Muscle of arm (tissue), 14 donors: ENCODE data around the gene LMO3. TPM values are rescaled to one million over a fixed set of nuclear protein-coding genes. Genes with fewer than 3 reads are reported as not detected.

Experiments
- DNase-seq: peaks from one replicate; pipeline ENCODE4 v3.0.0-alpha.2; 2013
- long read RNA-seq, 11 donors: transcript quantifications; one replicate each; lab custom pipeline, GENCODE V29; 2026
- polyA plus RNA-seq, 12 donors: library from polyadenylated mRNA; unstranded; fragments of 120-200 nt; gene quantifications; one replicate each; pipeline ENCODE4 v1.2.1, GENCODE V29; 2013; ENCODE audit not compliant: insufficient read length in 12 of 12

LMO3 gene
- polyA plus RNA-seq: 1 to 10 TPM in 10 of 12 donors, not detected in 2; 1.0 to 3.3 (median 1.7) TPM
- long read RNA-seq, donor 1, partial matches to known transcripts: 0 of 4 reads
- long read RNA-seq, donor 1, other reads (novel, unspliced or antisense): 0 of 4 reads
- long read RNA-seq, donor 2, partial matches to known transcripts: 0 of 2 reads
- long read RNA-seq, donor 2, other reads (novel, unspliced or antisense): 0 of 2 reads
- long read RNA-seq, donor 3: 0 reads
- long read RNA-seq, donor 4: 0 reads
- long read RNA-seq, donor 5: 0 reads
- long read RNA-seq, donor 6: 0 reads
- long read RNA-seq, donor 7, partial matches to known transcripts: 0 of 1 reads
- long read RNA-seq, donor 7, other reads (novel, unspliced or antisense): 0 of 1 reads
- long read RNA-seq, donor 8, partial matches to known transcripts: 0 of 1 reads
- long read RNA-seq, donor 8, other reads (novel, unspliced or antisense): 0 of 1 reads
- long read RNA-seq, donor 9: 0 reads
- long read RNA-seq, donor 10: 0 reads
- long read RNA-seq, donor 11, partial matches to known transcripts: 0 of 1 reads
- long read RNA-seq, donor 11, other reads (novel, unspliced or antisense): 0 of 1 reads

DNA sequence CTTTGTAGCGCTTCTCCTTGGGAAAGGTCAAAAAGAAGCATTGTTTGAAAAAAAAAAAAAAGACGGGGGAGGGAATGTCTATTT lies at the start of gene LMO3:
TSS of gene LMO3 (minus strand) at position 46 of the 84 bp plus-strand sequence. CDS start 5,302 bp downstream, outside the sequence.
- no peak for DNase-seq

DNA sequence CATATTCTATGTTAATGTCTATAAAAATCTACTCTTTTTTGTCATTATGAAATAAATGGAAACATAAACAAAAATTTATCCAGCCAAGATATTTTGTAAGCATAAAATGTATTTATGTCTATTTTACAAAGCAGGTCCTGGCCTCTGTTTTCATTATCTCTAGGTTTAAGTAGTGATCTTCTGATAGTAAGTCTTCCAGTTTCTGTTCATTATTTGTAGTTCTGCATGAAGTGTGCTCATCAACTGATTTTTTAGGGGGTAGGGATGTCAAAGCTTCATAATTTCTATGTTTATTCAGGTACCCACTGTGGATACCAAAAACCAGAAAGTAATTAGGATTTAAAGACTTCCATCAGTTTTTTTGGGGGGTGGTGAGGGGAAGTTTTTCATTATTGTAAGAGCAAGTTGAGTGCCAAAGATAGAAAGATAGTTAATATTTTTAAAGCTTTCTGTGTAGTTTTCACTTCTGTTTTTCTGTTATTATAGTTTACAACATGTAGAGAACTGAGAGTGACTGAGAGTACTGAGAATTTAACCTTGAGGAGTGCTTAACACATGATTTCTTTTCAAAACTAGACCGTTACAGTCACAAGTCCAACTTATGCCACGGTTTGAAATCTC lies 30.6 kb upstream of the LMO3 start:
- no peak for DNase-seq

DNA sequence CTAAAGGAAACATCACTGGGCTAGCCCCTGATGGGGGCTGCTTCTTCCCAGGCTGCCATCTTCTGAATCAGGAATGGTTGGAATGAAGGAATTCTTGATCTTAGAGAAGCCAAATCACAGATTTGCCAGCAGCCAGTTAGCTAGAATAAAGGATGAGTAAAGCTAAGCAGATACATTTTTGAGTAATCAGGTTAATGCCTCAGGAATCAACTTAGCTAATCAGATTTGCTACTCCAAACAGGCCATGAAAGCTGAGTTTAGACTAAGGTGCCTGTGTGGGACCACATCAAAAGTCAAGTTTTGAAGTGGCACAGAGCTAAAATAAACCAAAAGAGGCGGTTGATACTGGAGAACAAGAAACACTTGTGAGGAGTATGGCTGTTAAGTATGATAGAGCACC lies 28.8 kb upstream of the LMO3 start:
- no peak for DNase-seq

DNA sequence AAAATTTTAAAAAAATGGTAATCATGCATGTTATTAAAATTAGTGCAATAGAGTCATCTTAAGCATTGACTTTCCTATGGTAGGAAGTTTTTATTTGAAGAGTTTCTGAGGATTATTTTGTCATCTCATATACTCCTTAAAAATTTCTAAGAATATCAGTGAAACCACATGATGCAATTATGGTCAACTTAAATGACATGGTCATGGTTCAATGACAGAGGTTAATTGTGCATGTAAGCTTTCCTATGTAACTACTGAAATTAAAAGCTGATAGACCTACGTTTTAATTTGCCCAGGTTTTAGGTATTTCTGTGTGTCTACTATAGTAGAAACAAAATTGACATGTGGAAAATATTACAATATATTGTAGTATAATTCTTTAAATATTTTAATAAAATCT lies 21.0 kb upstream of the LMO3 start:
- DNase-seq: no peak

DNA sequence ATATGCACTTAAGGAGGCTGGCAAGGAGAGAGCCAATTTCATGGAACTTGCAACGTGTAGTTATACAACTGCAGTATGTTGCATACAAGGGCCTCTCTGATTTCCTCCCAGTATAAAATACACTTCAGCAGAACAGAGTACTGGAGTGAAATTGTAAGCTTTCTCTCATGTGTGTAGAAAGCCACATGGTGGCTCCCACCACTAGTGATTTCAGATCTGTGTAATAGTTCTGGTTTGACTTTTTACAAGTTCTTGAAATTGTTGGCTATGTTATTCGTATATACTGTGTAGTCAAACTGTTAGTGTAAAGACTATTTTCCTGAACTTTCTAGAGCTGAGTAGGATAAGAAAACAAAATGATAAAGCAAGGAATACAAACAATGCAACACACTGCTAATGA lies 16.4 kb upstream of the LMO3 start:
- no peak for DNase-seq

DNA sequence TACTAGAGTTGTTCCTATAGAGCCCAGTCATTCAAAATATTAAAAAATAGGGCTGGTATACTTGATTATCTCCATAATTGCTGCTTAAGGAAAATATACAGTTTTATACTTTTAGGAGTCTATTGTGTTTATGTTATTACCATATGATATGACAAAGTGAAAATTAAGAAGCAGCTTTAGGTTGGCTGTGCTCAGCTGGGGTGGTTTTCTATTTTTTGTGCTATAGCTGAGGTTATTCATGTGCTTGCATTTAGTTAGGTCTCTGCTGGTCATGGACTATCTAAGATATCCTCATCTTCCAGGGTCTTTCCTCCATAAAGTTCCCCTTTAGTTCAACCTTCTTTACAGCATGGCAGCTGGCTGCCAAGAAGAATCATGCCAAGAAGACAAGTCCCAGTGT lies 13.6 kb upstream of the LMO3 start:
- no peak for DNase-seq

DNA sequence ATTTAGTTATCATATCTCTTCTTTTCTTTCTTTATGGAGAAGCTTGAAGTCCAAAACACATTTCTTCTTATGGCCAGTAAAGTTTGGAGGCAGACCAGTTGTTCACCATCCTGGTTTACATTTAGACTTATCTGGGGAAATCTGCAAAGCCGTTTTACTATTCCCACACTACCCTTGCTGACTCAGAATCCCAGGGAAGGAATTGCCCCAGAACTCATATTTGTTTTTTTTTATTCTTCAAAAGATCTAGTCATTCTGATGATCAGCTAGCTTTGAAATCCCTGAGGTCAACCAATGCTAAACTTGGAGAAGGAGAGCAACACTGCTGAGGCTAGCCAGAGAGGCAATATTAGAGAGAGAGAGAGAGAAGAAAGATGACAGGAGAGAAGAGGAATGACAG lies 12.3 kb upstream of the LMO3 start:
- no peak for DNase-seq

DNA sequence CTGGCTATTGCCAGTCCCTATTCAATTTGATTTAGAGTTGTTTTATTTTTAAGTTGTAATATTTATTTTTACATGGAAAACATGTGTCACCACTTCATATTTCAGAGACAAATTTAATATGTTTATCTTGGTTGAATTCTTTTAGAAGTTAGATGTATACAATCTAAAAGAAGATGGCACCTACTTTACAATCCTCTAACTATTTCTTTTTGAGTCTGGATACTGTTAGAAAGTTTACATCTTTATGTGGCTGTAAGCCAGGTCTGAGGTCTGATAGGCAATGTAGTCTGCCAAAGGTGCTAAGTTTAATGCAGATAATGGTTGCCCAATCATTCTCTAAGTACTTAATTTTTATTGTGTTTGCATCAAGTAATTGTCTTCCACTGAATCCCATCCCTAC lies 7.2 kb upstream of the LMO3 start:
- no peak for DNase-seq

DNA sequence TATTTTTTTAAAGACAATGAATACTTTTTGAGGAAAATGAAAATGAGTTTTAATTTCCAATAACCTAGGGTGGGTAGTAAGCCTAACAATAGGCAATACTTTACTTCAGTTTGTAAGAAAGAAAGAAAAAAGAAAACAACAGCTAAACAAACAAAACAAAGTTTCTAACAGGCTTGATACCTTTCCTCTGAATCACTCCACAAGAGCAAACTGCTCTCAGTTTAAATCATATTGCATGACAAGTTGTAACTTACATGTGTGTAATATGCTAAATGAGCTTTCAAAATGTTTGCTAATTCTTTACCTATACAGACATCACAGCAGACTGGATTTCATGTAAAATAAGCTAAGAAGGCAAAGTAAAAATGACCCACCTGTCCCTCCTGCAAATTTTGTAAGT lies 6.7 kb upstream of the LMO3 start:
- no peak for DNase-seq

DNA sequence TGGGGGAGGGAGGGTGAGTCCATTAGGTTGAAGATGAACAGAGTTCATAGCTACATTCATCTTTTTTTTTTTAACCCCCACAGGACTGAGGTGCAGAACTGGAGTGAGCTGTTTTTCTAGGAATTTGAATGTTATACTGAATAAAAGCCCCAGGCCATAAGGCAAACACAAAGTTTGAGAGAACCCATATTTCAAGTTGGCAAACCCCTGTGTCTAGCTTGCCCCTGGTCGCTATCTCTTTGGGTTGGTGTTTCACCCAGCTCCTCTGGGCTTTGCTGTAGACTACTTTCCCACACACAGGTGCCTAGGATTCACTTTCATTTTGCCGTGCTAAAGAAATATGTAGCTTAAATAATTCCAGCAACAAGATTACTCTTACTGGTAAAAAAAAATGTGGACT lies 5.2 kb upstream of the LMO3 start:
- DNase-seq: no peak

DNA sequence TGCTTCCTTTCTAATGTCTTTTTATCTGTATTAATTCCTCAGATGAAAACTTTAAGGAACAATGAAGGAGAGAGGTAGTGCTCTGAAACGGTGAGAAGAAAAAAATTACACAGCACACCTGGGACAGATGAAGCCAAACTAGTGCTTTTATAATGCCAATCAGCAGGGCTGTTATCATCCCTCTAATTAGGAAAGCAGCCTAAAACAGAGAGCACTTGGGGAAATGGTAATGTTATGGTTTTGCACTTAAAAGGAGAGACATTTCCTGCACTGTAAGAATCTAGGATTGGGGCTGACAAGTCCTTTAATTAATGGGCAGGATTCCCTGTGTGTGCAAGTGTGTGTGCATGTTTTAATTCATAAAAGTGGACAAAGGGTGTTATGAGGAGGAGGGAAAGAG lies 4.8 kb upstream of the LMO3 start:
- no peak for DNase-seq

DNA sequence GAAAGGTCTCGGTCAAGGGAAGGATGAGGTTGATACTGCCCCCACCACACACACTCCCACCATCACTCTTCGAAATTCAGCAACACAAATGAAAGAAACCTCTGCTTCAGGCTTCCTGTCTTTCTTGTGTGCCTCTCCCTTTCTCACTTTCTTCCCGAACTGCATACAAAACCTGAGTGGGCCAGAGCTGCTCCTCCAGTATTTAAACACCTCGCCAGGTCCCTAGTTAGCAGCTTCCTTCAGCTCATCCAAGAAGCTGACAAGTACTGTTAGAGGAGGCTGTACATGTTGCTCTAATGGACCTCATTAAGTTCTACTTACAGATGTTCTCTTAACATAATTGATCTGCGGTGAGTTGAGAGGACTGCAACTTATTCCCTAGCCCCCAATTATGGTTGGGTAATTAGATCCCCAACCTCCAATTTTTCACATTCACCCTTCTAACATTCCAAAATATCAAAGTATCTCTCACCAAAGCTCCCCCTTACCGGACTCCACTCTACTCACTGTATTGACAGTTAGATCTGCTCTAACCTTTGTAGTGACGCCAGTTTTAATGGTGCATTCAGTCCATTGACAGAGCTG lies 4.1 kb upstream of the LMO3 start:
- DNase-seq: no peak

DNA sequence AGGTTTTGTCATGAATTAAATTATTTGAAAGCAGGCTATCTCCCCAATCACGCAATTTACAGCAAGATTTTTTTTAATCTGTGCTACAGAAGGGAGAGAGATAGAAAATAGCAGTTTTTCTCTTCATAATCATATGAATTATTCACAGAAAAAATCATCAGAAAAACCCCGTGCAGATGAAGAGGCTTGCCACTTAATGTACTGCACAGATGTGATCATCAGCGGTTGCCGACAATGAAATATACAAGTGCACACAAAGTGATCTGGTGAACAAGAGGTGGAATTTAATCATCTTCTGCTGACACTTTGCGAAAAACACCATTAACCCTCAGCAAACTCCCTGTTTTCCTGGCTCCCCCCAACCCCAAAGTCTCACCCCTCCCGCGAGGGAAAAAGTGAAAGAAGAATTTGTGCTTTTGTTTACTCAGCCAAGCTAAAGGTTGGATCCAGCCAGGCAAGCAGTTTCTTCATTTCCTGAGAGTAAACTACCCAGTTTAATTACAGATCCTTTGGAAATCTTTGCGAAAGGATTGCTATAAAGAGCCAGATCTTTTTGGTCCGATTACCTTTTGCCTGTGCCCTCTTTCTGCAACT lies 3.1 kb upstream of the LMO3 start:
- DNase-seq: no peak

DNA sequence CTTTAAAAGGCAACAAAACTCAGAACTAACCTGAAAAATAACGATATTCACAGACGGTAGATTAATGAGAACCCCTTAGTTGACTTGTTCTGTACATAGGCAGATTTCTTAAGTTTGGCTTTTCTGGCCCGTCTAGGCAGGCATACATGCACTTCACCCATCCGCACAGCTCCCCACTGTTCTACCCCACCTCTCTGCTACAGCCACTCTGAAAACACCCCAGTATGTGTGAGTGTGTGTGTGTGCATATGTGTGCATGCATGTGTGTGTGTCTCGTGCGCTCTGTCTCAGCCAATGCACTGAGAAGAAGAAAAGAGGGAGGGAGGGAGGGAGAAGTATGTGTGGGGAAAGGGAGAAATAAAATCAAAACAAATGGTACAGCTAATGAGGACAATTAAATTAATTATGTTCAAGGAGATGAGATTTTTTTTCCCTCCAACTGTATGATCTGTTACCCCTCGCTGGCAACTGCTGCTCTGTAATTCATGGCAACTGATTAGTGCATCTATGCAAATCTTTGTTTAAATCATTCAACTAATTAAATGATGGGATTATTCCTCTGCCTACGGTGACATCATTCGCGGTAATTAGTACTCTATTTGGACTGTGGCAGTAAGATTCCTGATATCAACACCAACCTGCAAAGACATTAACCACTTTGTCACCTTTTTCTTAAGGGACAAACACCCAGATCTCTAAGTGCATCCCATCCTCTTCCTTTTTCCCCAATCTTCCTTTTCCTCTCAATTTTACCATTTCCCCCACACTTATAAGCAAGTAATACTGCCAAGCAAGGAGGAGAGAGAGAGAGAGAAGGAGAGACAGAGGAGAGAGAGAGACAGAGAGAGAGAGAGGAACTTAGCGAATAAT lies 2.2 kb upstream of the LMO3 start:
- DNase-seq: no peak

DNA sequence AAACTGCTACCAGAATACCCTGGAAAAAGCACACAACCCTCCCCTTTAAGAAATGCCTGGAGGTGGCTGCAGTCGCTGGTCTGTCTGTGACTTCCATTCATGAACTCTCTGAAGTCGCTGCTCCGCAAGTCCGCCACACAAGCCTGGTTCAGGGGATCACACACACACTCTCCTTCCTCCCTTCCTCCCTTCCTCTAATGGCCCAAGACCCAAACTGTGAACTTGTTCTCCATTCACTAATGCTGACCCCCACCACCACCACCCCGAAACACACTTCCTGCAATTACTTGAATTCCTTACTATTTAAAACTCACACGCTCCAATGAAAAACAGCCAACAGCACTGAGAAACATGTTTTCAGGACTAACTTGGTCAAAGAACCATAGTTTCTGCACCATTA lies 1.0 kb upstream of the LMO3 start:
- no peak for DNase-seq

DNA sequence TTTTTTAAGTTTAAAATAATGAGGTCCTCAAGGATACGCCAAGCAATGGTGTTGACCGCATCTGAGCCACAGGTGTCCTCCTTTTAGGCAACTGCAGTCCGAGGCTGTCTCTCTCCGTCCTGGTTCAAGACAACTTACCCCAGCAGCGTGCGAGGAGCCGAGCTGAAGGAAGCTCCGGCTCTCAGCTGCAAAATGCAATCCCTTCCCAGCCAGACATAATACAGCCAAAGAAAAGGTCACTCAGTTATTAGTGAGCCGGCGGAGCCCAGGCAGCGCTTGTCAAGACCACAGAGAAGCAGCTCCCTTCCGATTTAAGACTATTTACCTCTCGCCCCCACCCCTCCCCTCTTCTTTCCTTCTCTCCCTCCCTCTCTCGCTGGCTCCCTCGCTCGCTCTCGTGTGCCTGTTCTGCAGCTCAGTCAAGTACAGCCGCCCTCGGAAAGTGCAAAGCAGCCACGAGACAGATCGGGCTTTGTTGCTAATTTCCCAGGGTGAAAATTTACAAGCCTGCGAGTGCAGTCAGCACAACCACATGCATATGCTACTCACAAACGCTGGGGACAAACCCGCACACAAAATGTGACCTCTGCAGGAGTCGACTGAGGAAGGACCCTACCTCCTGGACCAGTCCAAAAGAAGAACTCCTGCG lies 363 bp upstream of the LMO3 start:
- DNase-seq: peak; percentile 56

DNA sequence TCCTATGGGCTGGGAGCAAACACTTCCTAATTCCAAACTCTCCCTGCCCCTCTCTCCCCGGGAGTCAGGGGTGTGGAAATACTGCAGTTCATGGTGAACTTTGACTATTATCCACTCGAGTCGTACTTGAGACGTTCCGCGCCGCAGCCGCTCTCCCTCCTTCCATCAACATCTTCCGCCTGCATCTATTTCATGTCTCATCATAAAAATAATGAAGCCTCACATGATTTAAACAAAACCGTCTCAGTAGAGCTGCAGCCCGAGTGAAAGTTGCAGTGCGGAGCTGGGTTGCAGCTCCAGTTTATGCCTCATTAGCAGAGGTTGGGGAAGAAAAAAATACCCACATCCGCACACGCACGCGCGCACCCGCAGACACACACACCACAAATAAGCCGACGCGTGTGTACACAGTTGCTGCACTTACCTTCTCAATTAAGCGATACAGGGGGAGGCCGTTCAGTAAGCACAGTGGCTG lies 283 bp downstream of the LMO3 start:
- peak; percentile 26 for DNase-seq

DNA sequence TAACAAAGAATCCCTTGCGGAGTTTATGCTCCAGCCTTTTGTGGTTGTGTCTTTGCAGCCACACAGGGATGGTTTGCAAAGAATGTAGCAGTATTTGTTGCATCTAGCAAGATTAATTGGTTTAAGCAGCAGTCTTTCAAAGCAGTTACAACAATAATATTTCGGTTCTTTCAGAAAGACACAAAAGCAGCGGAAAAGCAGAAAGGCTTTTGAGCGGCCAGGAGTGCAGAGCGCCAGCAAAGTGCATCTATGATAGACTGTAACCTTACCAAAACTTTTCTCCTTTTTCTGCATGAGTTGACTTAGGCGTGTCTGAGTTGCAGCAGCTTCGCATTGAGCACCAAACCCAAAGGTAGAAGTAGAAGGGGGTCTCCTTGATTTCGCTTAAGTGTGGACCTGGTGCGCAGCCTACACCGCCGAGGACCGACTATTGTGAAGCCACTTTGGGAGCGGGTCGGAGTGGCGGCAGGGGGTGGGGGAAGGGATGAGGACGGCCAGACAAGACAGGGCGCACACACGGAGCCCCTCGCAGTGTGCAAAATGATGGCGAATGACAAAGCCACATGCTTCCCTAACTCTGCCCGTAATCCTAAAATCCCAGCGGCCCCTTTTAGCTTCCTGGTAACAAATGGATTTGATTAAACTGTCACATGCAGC lies 1.2 kb downstream of the LMO3 start:
- DNase-seq: no peak

DNA sequence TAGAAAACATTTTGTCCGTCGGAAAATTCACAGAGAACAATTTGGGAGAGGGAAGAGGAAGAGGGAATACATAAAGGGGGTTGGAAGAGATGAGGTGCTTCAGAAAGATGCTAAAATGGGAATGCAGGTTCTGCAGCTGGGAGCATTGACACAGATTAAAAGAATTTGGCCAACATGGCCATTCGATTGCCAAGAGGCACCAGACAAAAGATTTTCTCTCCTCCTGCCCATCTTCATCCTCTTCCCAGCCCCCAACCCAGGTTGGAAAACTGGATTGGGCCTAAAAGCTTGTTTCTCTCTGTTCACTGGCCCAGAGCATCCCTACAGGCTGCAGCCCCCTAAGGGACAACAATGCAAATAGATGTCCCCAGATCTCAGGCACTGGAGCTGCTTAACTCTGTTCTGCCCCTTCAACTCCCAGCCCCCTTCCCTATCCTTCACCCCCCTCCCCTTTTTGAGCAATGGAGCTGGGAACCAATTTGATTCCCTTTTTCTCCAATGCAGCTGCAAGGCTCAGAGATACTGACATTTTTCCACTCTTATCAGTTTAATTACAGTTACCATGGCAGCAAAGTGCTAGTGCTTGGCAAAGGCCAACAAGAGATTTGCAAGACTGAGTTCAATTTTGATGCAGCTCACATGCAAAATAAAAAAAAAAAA lies 1.9 kb downstream of the LMO3 start:
- DNase-seq: no peak

DNA sequence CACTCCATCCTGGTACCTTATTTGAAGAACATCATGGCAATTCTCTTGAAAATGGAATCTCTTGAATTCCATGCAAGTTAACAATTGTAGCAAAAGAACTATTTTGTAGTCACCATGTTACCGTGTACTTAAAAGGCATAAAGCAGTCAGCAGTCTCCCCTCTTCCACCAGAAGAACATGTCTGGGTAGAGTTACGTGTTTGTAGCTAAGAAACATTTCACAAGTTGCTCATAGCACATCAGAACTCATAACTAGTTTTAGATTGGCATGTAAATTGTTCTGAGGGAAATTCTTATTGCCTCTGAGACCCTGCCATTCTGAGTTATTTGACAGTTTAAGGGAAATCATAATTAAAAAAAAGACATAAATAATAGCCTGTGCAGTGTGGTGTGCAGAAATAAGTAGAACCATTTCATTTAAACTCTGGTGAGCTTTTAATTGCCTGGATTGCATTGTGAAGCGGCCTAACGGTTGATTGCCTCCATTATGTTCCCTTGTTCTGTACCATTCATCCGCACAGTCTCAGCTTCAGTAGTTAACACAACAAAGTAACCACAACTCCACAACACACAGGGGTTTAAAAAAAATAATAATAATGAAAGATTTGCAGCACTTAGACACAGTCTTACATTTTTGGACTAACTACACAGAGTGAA lies 2.6 kb downstream of the LMO3 start:
- DNase-seq: no peak
